H1 (cell line): ENCODE measurements around the gene HOXB3. TPM values are rescaled to one million over a fixed set of nuclear protein-coding genes. Genes with fewer than 3 reads are reported as not detected.

Experiments used
- CTCF ChIA-PET: fragments of 300-600 bp; sonication (Branson Sonifier 250); formaldehyde crosslinking; loops from one replicate; lab custom pipeline; 2021; ENCODE audit not compliant: partially characterized antibody; lab: Charles Lee
- POLR2A ChIA-PET: fragments of 300-600 bp; sonication (Branson Sonifier 250); formaldehyde crosslinking; loops from one replicate; lab custom pipeline; 2021; ENCODE audit warnings: inconsistent platforms; ENCODE audit not compliant: partially characterized antibody; lab: Charles Lee
- DNase-seq, 2 experiments: peaks; one replicate each; pipeline versions ENCODE4 v3.0.0 to v3.0.0-alpha.2; 2010 to 2022; ENCODE audit warnings: low spot score in 2 of 2, low read depth in 1 of 2, mixed read lengths in 1 of 2
- FAIRE-seq: peaks from 2 replicates; lab custom pipeline; 2011; peaks lifted over from hg19 to GRCh38; lab: Jason Lieb, UNC
- H2AFZ ChIP-seq: 2 replicates; pipeline ENCODE4 v1.8.1; 2012; ENCODE audit warnings: low read length, inconsistent platforms
- H2AK5ac ChIP-seq: 2 replicates; pipeline ENCODE4 v1.6.1; 2013; ENCODE audit warnings: low read depth, low read length
- H2BK120ac ChIP-seq: replicated peaks from 2 replicates; pipeline ENCODE3; 2013; ENCODE audit warnings: low read depth, low read length, inconsistent platforms
- H2BK12ac ChIP-seq: 2 replicates; pipeline ENCODE4 v1.6.1; 2013; ENCODE audit warnings: low read depth, low read length
- H2BK15ac ChIP-seq: 2 replicates; pipeline ENCODE4 v1.6.1; 2013; ENCODE audit warnings: low read length
- H2BK20ac ChIP-seq: 2 replicates; pipeline ENCODE4 v1.6.1; 2013; ENCODE audit warnings: low read length
- H2BK5ac ChIP-seq: 2 replicates; pipeline ENCODE4 v1.6.1; 2013; ENCODE audit warnings: low read depth, low read length
- H3K14ac ChIP-seq: 2 replicates; pipeline ENCODE4 v1.6.1; 2013; ENCODE audit warnings: inconsistent platforms; ENCODE audit not compliant: insufficient read length
- H3K18ac ChIP-seq: 2 replicates; pipeline ENCODE4 v1.6.1; 2013; ENCODE audit warnings: low read length; ENCODE audit errors: extremely low read depth
- H3K23ac ChIP-seq: 2 replicates; pipeline ENCODE4 v1.6.1; 2013; ENCODE audit warnings: inconsistent platforms; ENCODE audit not compliant: insufficient read length
- H3K23me2 ChIP-seq: 2 replicates; pipeline ENCODE4 v1.6.1; 2013; ENCODE audit warnings: low read depth, low read length
- H3K27ac ChIP-seq: 2 replicates; pipeline ENCODE4 v1.6.1; 2011; ENCODE audit warnings: low read depth, low read length, inconsistent platforms
- H3K27me3 ChIP-seq, 4 experiments: replicated peaks in 1 of 4; 1 replicate in 1 of 4; 2 replicates in 3 of 4; pipeline versions ENCODE4 v1.6.1 to v1.8.1; 2011 to 2013; ENCODE audit warnings: low read length in 3 of 4, mild to moderate bottlenecking in 3 of 4, inconsistent platforms in 2 of 4, mixed read lengths in 2 of 4, moderate library complexity in 1 of 4; ENCODE audit not compliant: control insufficient read depth in 3 of 4, insufficient read depth in 3 of 4; ENCODE audit errors: extremely low read depth in 1 of 4
- H3K36me3 ChIP-seq, 4 experiments: 2 replicates each; pipeline versions ENCODE4 v1.6.1 to v1.8.1; 2011 to 2013; ENCODE audit warnings: mild to moderate bottlenecking in 4 of 4, low read length in 3 of 4, moderate library complexity in 2 of 4, control low read depth in 1 of 4, inconsistent platforms in 1 of 4; ENCODE audit not compliant: insufficient read depth in 4 of 4, control insufficient read depth in 2 of 4
- H3K4ac ChIP-seq: replicated peaks from 2 replicates; pipeline ENCODE3; 2013; ENCODE audit warnings: low read length, low read depth, mixed read lengths, inconsistent platforms; ENCODE audit not compliant: insufficient read length
- H3K4me1 ChIP-seq, 4 experiments: replicated peaks in 1 of 4; 1 replicate in 1 of 4; 2 replicates in 3 of 4; pipeline versions ENCODE4 v1.6.1 to v1.8.1; 2011 to 2013; ENCODE audit warnings: low read length in 3 of 4, inconsistent platforms in 2 of 4, mixed read lengths in 1 of 4; ENCODE audit not compliant: insufficient read depth in 4 of 4, control insufficient read depth in 3 of 4
- H3K4me2 ChIP-seq, 2 experiments: 2 replicates each; pipeline versions ENCODE4 v1.6.1 to v1.8.1; 2011 to 2013; ENCODE audit warnings: low read depth in 2 of 2, low read length in 2 of 2, control low read depth in 1 of 2, inconsistent platforms in 1 of 2, mild to moderate bottlenecking in 1 of 2; ENCODE audit not compliant: insufficient read depth in 1 of 2
- H3K4me3 ChIP-seq, 4 experiments: fragments of 200-600, 300-600 bp in 1 of 4; sonication (generic), shearing (Covaris generic), sonication (Bioruptor Twin) in 1 of 4; 2 replicates each; pipeline versions ENCODE4 v1.5.1 to v1.8.1; 2011 to 2016; ENCODE audit warnings: low read length in 4 of 4, low read depth in 3 of 4, control low read depth in 2 of 4, inconsistent platforms in 2 of 4, mild to moderate bottlenecking in 2 of 4, mixed read lengths in 1 of 4, moderate library complexity in 1 of 4; ENCODE audit not compliant: insufficient read depth in 2 of 4; ENCODE audit errors: extremely low read depth in 1 of 4
- H3K56ac ChIP-seq: replicated peaks from 2 replicates; pipeline ENCODE3; 2013; ENCODE audit warnings: low read depth, mild to moderate bottlenecking, mixed read lengths, low read length, inconsistent platforms; ENCODE audit not compliant: insufficient read length
- H3K79me1 ChIP-seq: 2 replicates; pipeline ENCODE4 v1.6.1; 2013; ENCODE audit warnings: low read depth, low read length, control low read depth
- H3K79me2 ChIP-seq, 2 experiments: 2 replicates each; pipeline versions ENCODE4 v1.6.1 to v1.8.1; 2012 to 2013; ENCODE audit warnings: low read length in 2 of 2, mild to moderate bottlenecking in 2 of 2, inconsistent platforms in 1 of 2; ENCODE audit not compliant: insufficient read depth in 2 of 2, control insufficient read depth in 1 of 2
- H3K9ac ChIP-seq, 4 experiments: replicated peaks in 1 of 4; 1 replicate in 1 of 4; 2 replicates in 3 of 4; pipeline versions ENCODE4 v1.6.1 to v1.8.1; 2011 to 2013; ENCODE audit warnings: low read depth in 3 of 4, low read length in 3 of 4, control low read depth in 2 of 4, mild to moderate bottlenecking in 2 of 4, moderate library complexity in 2 of 4, inconsistent platforms in 1 of 4; ENCODE audit errors: extremely low read depth in 1 of 4
- H3K9me3 ChIP-seq, 2 experiments: 2 replicates each; pipeline versions ENCODE4 v1.6.1 to v1.8.1; 2012 to 2013; ENCODE audit warnings: mild to moderate bottlenecking in 2 of 2, moderate library complexity in 2 of 2, control low read depth in 1 of 2, inconsistent platforms in 1 of 2, low read depth in 1 of 2, low read length in 1 of 2, mixed read lengths in 1 of 2; ENCODE audit not compliant: insufficient read depth in 2 of 2
- H4K20me1 ChIP-seq, 2 experiments: replicated peaks in 1 of 2; 2 replicates each; pipeline versions ENCODE3 to v1.8.1; 2011 to 2013; ENCODE audit warnings: inconsistent platforms in 2 of 2, low read length in 2 of 2, mild to moderate bottlenecking in 1 of 2; ENCODE audit not compliant: insufficient read depth in 2 of 2, control insufficient read depth in 1 of 2
- H4K5ac ChIP-seq: 2 replicates; pipeline ENCODE4 v1.6.1; 2013; ENCODE audit warnings: low read length, low read depth, mixed read lengths, inconsistent platforms; ENCODE audit not compliant: insufficient read length
- H4K8ac ChIP-seq: 2 replicates; pipeline ENCODE4 v1.8.0; 2013; ENCODE audit warnings: mild to moderate bottlenecking, moderate library complexity, low read length, inconsistent platforms; ENCODE audit not compliant: insufficient read depth; ENCODE audit errors: extremely low read depth
- H4K91ac ChIP-seq: replicated peaks from 2 replicates; pipeline ENCODE3; 2013; ENCODE audit warnings: low read length, mixed read lengths, inconsistent platforms; ENCODE audit not compliant: insufficient read length
- CBX8 ChIP-seq: fragments of 300-800, 300-1000 bp; sonication (generic); IDR thresholded peaks from 2 replicates; pipeline ENCODE4 v1.7.1; 2016; ENCODE audit warnings: low read depth, low read length, borderline replicate concordance
- EP300 ChIP-seq, 2 experiments: IDR thresholded peaks; 1 replicate in 1 of 2; 2 replicates in 1 of 2; pipeline ENCODE4 v1.6.1; 2011 to 2012; ENCODE audit warnings: low read depth in 2 of 2, low read length in 2 of 2, mild to moderate bottlenecking in 2 of 2, borderline replicate concordance in 1 of 2, inconsistent platforms in 1 of 2, moderate library complexity in 1 of 2
- FOSL1 ChIP-seq: IDR thresholded peaks from 2 replicates; pipeline ENCODE4 v1.6.1; 2011; ENCODE audit warnings: mild to moderate bottlenecking, low read depth, low read length, moderate library complexity; ENCODE audit not compliant: insufficient read depth
- GTF2F1 ChIP-seq: IDR thresholded peaks from 2 replicates; pipeline ENCODE4 v1.6.1; 2012; ENCODE audit warnings: low read depth, low read length, improper control_type of control experiment, borderline replicate concordance
- KDM5A ChIP-seq: fragments of 200-600 bp; IDR thresholded peaks from 2 replicates; pipeline ENCODE4 v1.7.1; 2012; ENCODE audit warnings: mild to moderate bottlenecking, low read length, inconsistent platforms, mixed read lengths
- RAD21 ChIP-seq, 2 experiments: IDR thresholded peaks in 1 of 2; conservative IDR thresholded peaks in 1 of 2; 2 replicates each; pipeline ENCODE4 v1.6.1; 2011; ENCODE audit warnings: low read depth in 2 of 2, low read length in 2 of 2, improper control_type of control experiment in 1 of 2, inconsistent platforms in 1 of 2, mild to moderate bottlenecking in 1 of 2, moderate library complexity in 1 of 2
- RNF2 ChIP-seq: fragments of 200-900, 300-1000 bp; sonication (generic); IDR thresholded peaks from 2 replicates; pipeline ENCODE4 v1.7.1; 2016; ENCODE audit warnings: borderline replicate concordance, low read depth, mild to moderate bottlenecking, antibody characterized with exemption, low read length; ENCODE audit not compliant: poor library complexity, severe bottlenecking; ENCODE audit errors: missing control alignments
- SUZ12 ChIP-seq: fragments of 200-600 bp; sonication (generic); IDR thresholded peaks from 2 replicates; pipeline ENCODE4 v1.6.1; 2012; ENCODE audit warnings: mild to moderate bottlenecking, inconsistent platforms, low read length, moderate library complexity, mixed read lengths
- YY1 ChIP-seq: IDR thresholded peaks from 2 replicates; pipeline ENCODE4 v1.6.1; 2011; ENCODE audit warnings: low read depth, mild to moderate bottlenecking, low read length
- WGBS, 2 experiments: shearing (Covaris generic) in 1 of 2; methylation state at CpG; one replicate each; pipeline versions ENCODE4 v1.1.6 to v1.1.7; 2013 to 2015; ENCODE audit warnings: low lambda C conversion rate in 2 of 2, mixed read lengths in 2 of 2, inconsistent platforms in 1 of 2, low coverage in 1 of 2, missing lambda C conversion rate in 1 of 2; ENCODE audit not compliant: insufficient replicate concordance in 2 of 2, insufficient coverage in 1 of 2, insufficient read length in 1 of 2; ENCODE audit errors: extremely low coverage in 1 of 2, missing lambda C conversion rate in 1 of 2; 5-methylcytosine and 5-hydroxymethylcytosine counted together
- polyA plus RNA-seq, 7 experiments: library from polyadenylated mRNA; depleted of rRNA in 3 of 7; stranded (reverse) in 5 of 7; unstranded in 2 of 7; fragments of >200 nt in 5 of 7; fragments of 200-250 nt in 2 of 7; gene quantifications; 1 replicate in 5 of 7; 2 replicates in 1 of 7; 4 replicates in 1 of 7; pipeline versions ENCODE4 v1.2.1 to v1.2.3, GENCODE V29; 2011 to 2013; ENCODE audit warnings: missing spikeins in 2 of 7, mixed read lengths in 2 of 7
- total RNA-seq: library from RNA; stranded (reverse); fragmentation: NEBNext Ultra II Directional; extraction: Animal tissue kit (Norgen Biotek cat#: 25700); gene quantifications from 2 replicates; pipeline ENCODE4 v1.2.1, GENCODE V29; 2021

HOXB3 gene
- total and polyA plus RNA-seq, 2 of the 8 experiments (the other 6 are each of a cell fraction or from before 2014, with no cell fraction given): not detected

DNA sequence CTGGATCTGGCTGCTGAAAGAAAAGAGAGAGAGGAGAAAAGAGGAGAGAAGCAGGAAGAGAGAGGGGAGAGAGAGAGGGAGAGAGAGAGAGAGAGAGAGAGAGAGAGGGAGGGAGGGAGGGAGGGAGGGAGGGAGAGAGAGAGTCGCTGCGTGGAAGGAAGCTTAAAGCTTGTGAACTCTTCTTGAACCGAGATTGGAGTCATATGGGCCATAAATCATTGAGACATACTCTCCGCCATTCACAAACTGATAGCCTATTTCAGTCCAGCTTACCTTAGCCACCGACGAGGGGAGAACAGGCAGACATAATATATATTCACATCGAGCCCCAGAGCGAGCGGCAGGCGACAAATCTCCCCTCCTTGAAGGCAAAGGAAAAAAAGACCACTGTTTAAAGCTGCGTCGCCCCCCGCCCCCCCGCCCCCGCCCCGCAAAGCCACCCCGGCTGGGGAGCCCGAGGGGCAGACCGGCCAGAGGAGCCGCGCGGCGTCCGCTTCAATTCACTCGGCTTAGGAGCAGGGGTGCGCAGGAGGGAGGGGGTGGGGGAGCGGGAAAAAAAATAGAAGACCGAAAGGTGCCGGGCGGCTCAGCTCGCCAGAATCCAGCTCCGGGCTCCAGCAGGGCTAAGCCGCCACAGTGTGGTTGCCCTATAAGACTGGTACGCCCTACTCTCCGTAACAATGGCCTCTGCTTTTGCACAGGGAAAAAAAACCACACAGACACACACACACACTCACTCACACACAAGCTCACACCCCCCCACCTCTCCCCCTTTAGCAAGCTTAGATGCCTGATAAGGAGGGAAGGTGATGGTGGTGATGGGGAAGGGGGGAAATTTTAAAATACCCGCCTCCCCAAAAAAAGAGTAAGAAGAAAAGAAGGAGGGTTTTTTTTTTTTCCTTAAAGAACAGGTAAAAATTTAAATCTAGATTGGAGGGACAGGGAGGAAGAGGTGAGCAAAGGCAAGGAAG is 34.5 kb downstream of the HOXB3 start:
- WGBS, 2 experiments: 7% methylated on average over 11 of the region's 36 CpGs; no CpG with 5 or more reads in 1 of the 2 experiments
- H2BK120ac ChIP-seq: no peak overlapping the region
- peaks cover 22 to 36% of the 10 kb centered on the region in 2 experiments for H4K20me1 ChIP-seq
- no peak overlapping the region for H3K56ac ChIP-seq
- no peak overlapping the region for H3K27ac ChIP-seq
- H4K8ac ChIP-seq: no peak overlapping the region; the same call in 1 of the 2 replicates
- no peak overlapping the region for H2BK5ac ChIP-seq
- peaks cover 0 to 3% (median 0%) of the 10 kb centered on the region in 4 experiments; a peak in 1 of 8 replicates for H3K36me3 ChIP-seq
- no peak overlapping the region for H3K4ac ChIP-seq
- POLR2A ChIA-PET: interaction anchor here (1.1 to 1.7 kb wide), 3 partner anchors 9 to 14 kb away, joined by 3 to 8 read pairs (median 3); no protein-coding TSS in a partner anchor
- H2BK20ac ChIP-seq: no peak overlapping the region
- no peak overlapping the region for H2AK5ac ChIP-seq
- H3K23ac ChIP-seq: no peak overlapping the region
- H3K9ac ChIP-seq: no peak overlapping the region
- no peaks in the 10 kb centered on the region; the same call in 1 of the 2 replicates for H3K23me2 ChIP-seq
- peaks cover 0 to 11% (median 9%) of the 10 kb centered on the region in 4 experiments; a peak in 5 of 7 replicates for H3K4me1 ChIP-seq
- peaks cover 98 to 100% (median 99%) of the 10 kb centered on the region in 4 experiments for H3K27me3 ChIP-seq
- FAIRE-seq (no peak), DNase-seq (no peak)
- no peak overlapping the region for H3K4me3 ChIP-seq
- H4K91ac ChIP-seq: no peak overlapping the region
- no peak overlapping the region for H3K18ac ChIP-seq
- peak overlapping the region in 1 of 2 experiments; percentile 44; a peak in 1 of 4 replicates for H3K4me2 ChIP-seq
- H2BK15ac ChIP-seq: no peak overlapping the region
- H3K79me1 ChIP-seq: no peaks in the 10 kb centered on the region
- no peak overlapping the region for H2BK12ac ChIP-seq
- no peak overlapping the region for H2AFZ ChIP-seq
- no peak overlapping the region for H3K14ac ChIP-seq
- no peaks in the 10 kb centered on the region for H3K9me3 ChIP-seq
- no peaks in the 10 kb centered on the region for H3K79me2 ChIP-seq
- CTCF ChIA-PET: interaction anchor here (0.9 to 4.0 kb wide), 14 partner anchors 9 to 247 kb away, joined by 3 to 18 read pairs (median 4); partner anchors contain the start of gene HOXB5
- H4K5ac ChIP-seq: no peak overlapping the region
- no peak for TF ChIP-seq GTF2F1
- no peak for TF ChIP-seq FOSL1
- TF ChIP-seq EP300 (IDR thresholded peaks at IDR 0.05; ENCODE audit: borderline replicate concordance in 1 of 2, low read depth in 2 of 2, low read length in 2 of 2): no peak
- TF ChIP-seq RAD21 (IDR thresholded peaks at IDR 0.05 in 1 of 2, conservative IDR thresholded peaks at IDR 0.05 in 1 of 2; ENCODE audit: low read depth in 2 of 2, low read length in 2 of 2): no peak
- peak; percentile 49; the same call in 1 of the 2 replicates for TF ChIP-seq SUZ12
- TF ChIP-seq RNF2: peak; percentile 85
- TF ChIP-seq KDM5A: no peak
- 0 out of 2 replicates have a peak, but pooled peaks have one; percentile 18 for TF ChIP-seq CBX8
- peak; percentile 31; the same call in 1 of the 2 replicates for TF ChIP-seq YY1
